HepG2 (cell line): ENCODE measurements around the gene NFYC. TPM values are rescaled to one million over a fixed set of nuclear protein-coding genes. Genes with fewer than 3 reads are reported as not detected.
A peak's percentile ranks its signal among the peaks of the same experiment; 100 is the strongest.
"Not testable (repeated sequence)": the region's sequence is repeated elsewhere in the genome, so short reads cannot be mapped to it uniquely, and the experiment has no call there.

Experiments
- ATAC-seq: fragments of 200-7000 bp; cut with Tn5 transposase; 3 replicates; pipeline ENCODE4 v1.9.1; 2020; ENCODE audit warnings: mild to moderate bottlenecking, moderate library complexity
- BruUV-seq: library from RNA; stranded (reverse); fragments of 400-500 nt; replicated peaks from 2 replicates; lab custom pipeline; 2021; lab: Mats Ljungman, UMichigan
- CTCF ChIA-PET: fragments of 300-600 bp; formaldehyde crosslinking; extraction: SDS; loops from one replicate; lab custom pipeline; 2021; ENCODE audit warnings: low total read pairs, inconsistent platforms, low intra/inter-chr PET ratio; lab: Yijun Ruan, JAX
- POLR2A ChIA-PET: fragments of 350-600 bp; sonication (Branson Sonifier 250); formaldehyde crosslinking; loops from one replicate; lab custom pipeline; 2020; ENCODE audit warnings: antibody characterized with exemption, inconsistent platforms; lab: Yijun Ruan, JAX
- DNase-seq: peaks from one replicate; pipeline ENCODE4 v3.0.0-alpha.2; 2015; ENCODE audit warnings: low spot score
- FAIRE-seq: peaks from 3 replicates; lab custom pipeline; 2011; peaks lifted over from hg19 to GRCh38; lab: Jason Lieb, UNC
- H2AFZ ChIP-seq: one replicate; pipeline ENCODE4 v1.6.1; 2011; ENCODE audit warnings: low read length, inconsistent platforms
- H3K27ac ChIP-seq: fragments of 300-600 bp; 3 replicates; pipeline ENCODE4 v1.8.0; 2011; ENCODE audit warnings: mixed run types, mild to moderate bottlenecking, mixed read lengths, low read length, inconsistent platforms; ENCODE audit not compliant: insufficient read depth; ENCODE audit errors: extremely low read length
- H3K27me3 ChIP-seq, 2 experiments: fragments of 200-600 bp in 1 of 2; 2 replicates in 1 of 2; 3 replicates in 1 of 2; pipeline versions ENCODE4 v1.6.0 to v1.8.0; 2011; ENCODE audit warnings: low read length in 2 of 2, mild to moderate bottlenecking in 2 of 2, moderate library complexity in 2 of 2, inconsistent platforms in 1 of 2; ENCODE audit not compliant: insufficient read depth in 2 of 2, control insufficient read depth in 1 of 2
- H3K36me3 ChIP-seq, 2 experiments: fragments of 200-600 bp in 1 of 2; replicated peaks in 1 of 2; 2 replicates in 1 of 2; 3 replicates in 1 of 2; pipeline versions ENCODE4 v1.5.1 to v1.8.0; 2011; ENCODE audit warnings: low read length in 2 of 2, inconsistent platforms in 1 of 2; ENCODE audit not compliant: insufficient read depth in 2 of 2, control insufficient read depth in 1 of 2
- H3K4me1 ChIP-seq: 2 replicates; pipeline ENCODE4 v1.5.1; 2012; ENCODE audit warnings: low read length, inconsistent platforms; ENCODE audit not compliant: insufficient read depth
- H3K4me2 ChIP-seq: 2 replicates; pipeline ENCODE4 v1.6.0; 2011; ENCODE audit warnings: low read depth, low read length, inconsistent platforms
- H3K4me3 ChIP-seq, 3 experiments: fragments of 200-600 bp in 1 of 3; sonication (generic), shearing (Covaris generic) in 1 of 3; replicated peaks in 1 of 3; 2 replicates each; pipeline ENCODE4 v1.5.1; 2011 to 2016; ENCODE audit warnings: low read length in 3 of 3, inconsistent platforms in 2 of 3, low read depth in 2 of 3, mild to moderate bottlenecking in 2 of 3, control low read depth in 1 of 3, mixed read lengths in 1 of 3; ENCODE audit not compliant: insufficient read depth in 1 of 3
- H3K79me2 ChIP-seq: one replicate; pipeline ENCODE4 v1.6.1; 2011; ENCODE audit warnings: low read length, inconsistent platforms; ENCODE audit not compliant: insufficient read depth
- H3K9ac ChIP-seq: 2 replicates; pipeline ENCODE4 v1.6.0; 2011; ENCODE audit warnings: mild to moderate bottlenecking, low read depth, low read length, inconsistent platforms; ENCODE audit not compliant: insufficient read depth
- H3K9me3 ChIP-seq: 2 replicates; pipeline ENCODE4 v1.5.1; 2012; ENCODE audit warnings: mild to moderate bottlenecking, low read length
- H4K20me1 ChIP-seq: 2 replicates; pipeline ENCODE4 v1.6.0; 2011; ENCODE audit warnings: inconsistent platforms, mild to moderate bottlenecking, low read length, moderate library complexity; ENCODE audit not compliant: insufficient read depth
- NCOA2 ChIP-seq: sonication (generic); formaldehyde crosslinking; IDR thresholded peaks from 2 replicates; pipeline ENCODE4 v1.8.0; 2022; ENCODE audit warnings: inconsistent platforms
- RARA ChIP-seq: IDR thresholded peaks from 2 replicates; pipeline ENCODE4 v1.6.1; 2016; ENCODE audit warnings: missing genetic modification reagents, missing compliant biosample characterization
- ZNF770 ChIP-seq: sonication (generic); formaldehyde crosslinking; IDR thresholded peaks from 2 replicates; pipeline ENCODE4 v1.5.0; 2020; ENCODE audit warnings: mild to moderate bottlenecking, missing genetic modification reagents
- WGBS: methylation state at CpG from one replicate; pipeline ENCODE4 v1.1.6; 2017; ENCODE audit warnings: low lambda C conversion rate; 5-methylcytosine and 5-hydroxymethylcytosine counted together
- in situ Hi-C: cut with HindIII; loops from 2 replicates; pipeline ENCODE4 v1.10.0; 2017; ENCODE audit warnings: low pct_unique_long_range_greater_than_20kb; ENCODE audit not compliant: extremely low pct_ligation_motif_present
- intact Hi-C: fragments of 100-400 bp; cut with micrococcal nuclease; formaldehyde crosslinking; loops from one replicate; pipeline ENCODE4 v1.10.0; 2022; ENCODE audit not compliant: unreplicated experiment
- polyA plus RNA-seq, 8 experiments: library from polyadenylated mRNA; depleted of rRNA in 3 of 8; stranded (reverse) in 7 of 8; unstranded in 1 of 8; fragments of >200 nt; fragmentation: Illumina TruSeq in 4 of 8; extraction: Trizol in 4 of 8; gene quantifications; 2 replicates each; pipeline versions ENCODE4 v1.2.1 to v1.2.3, GENCODE V29; 2011 to 2016; ENCODE audit warnings: low read depth in 4 of 8, missing spikeins in 1 of 8, mixed read lengths in 1 of 8; ENCODE audit not compliant: insufficient read depth in 1 of 8
- total RNA-seq, 5 experiments: library from RNA; depleted of rRNA; stranded (reverse); fragments of >200 nt; fragmentation: Illumina TruSeq; extraction: Trizol; gene quantifications; 2 replicates each; pipeline ENCODE4 v1.2.3, GENCODE V29; 2016; ENCODE audit warnings: low read depth in 1 of 5
- TF ChIP-seq, protein P1 (sequence below): IDR thresholded peaks from 2 replicates; pipeline ENCODE4 v1.6.1; 2018; ENCODE audit warnings: missing genetic modification reagents, mild to moderate bottlenecking, missing compliant biosample characterization

NFYC gene
- total and polyA plus RNA-seq, 2 of the 13 experiments (the other 11 are each of a cell fraction or from before 2014, with no cell fraction given): 33.9 to 73.7 TPM

DNA sequence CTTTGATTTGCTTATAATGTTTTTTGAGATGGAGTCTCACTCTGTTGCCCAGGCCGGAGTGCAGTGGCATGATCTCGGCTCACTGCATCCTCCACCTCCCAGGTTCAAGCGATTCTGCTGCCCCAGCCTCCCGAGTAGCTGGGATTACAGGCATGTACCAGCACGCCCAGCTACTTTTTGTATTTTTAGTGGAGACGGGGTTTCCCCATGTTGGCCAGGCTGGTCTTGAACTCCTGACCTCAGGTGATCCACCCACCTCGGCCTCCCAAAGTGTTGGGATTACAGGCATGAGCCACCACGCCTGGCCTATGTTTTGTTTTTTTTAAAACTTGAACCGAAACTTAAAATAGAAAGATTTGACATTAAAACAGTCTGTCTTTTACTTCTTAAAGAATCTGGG is 11.3 kb downstream of the NFYC start:
- CTCF ChIA-PET, H3K9me3 ChIP-seq, H4K20me1 ChIP-seq, H3K4me3 ChIP-seq, BruUV-seq, ATAC-seq, H3K9ac ChIP-seq, H3K36me3 ChIP-seq, H3K27ac ChIP-seq, DNase-seq, H2AFZ ChIP-seq, FAIRE-seq, H3K4me2 ChIP-seq, intact Hi-C loops, in situ Hi-C loops, H3K27me3 ChIP-seq: not testable (repeated sequence)
- 91% methylated on average over 9 of the region's 9 CpGs for WGBS
- POLR2A ChIA-PET: interaction anchor here (1.6 to 8.4 kb wide), 3 partner anchors 11 to 55 kb away, joined by 3 to 97 read pairs (median 9); partner anchors contain the start of gene NFYC
- Histone ChIP-seq H3K4me1 (peaks cover 57% of the 10 kb centered on the region), H3K79me2 (peaks cover 91% of the 10 kb centered on the region)

DNA sequence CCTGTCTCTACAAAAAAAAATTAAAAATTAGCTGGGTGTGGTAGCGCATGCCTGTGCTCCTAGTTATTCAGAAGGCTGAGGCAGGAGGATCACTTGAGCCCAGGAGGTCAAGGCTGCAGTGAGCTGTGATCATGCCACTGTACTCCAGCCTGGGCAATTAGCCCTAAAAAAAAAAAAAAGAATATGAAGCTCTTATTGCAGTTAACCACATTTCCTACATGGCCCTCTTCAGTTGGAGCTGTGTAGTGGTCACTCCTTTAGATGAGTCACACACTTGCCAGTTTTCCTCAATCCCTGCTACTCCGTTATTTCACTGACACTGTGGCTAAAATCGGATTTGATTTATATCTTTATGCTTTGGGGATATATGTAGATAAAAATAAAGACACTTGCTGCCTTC is 11.8 kb downstream of the NFYC start:
- no peak overlapping the region for H3K4me3 ChIP-seq
- FAIRE-seq: no peak
- H2AFZ ChIP-seq: no peak overlapping the region
- no TSS peak for BruUV-seq
- no peak overlapping the region for H3K9ac ChIP-seq
- peaks cover 62% of the 10 kb centered on the region for H3K4me1 ChIP-seq
- no peaks in the 10 kb centered on the region for H3K36me3 ChIP-seq
- no peak for TF ChIP-seq RARA (CRISPR knock-in tag)
- TF ChIP-seq NCOA2: no peak
- TF ChIP-seq, protein P1, sequence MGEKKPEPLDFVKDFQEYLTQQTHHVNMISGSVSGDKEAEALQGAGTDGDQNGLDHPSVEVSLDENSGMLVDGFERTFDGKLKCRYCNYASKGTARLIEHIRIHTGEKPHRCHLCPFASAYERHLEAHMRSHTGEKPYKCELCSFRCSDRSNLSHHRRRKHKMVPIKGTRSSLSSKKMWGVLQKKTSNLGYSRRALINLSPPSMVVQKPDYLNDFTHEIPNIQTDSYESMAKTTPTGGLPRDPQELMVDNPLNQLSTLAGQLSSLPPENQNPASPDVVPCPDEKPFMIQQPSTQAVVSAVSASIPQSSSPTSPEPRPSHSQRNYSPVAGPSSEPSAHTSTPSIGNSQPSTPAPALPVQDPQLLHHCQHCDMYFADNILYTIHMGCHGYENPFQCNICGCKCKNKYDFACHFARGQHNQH: no peak
- TF ChIP-seq ZNF770: peak; percentile 55; the same call in 1 of the 2 replicates
- ATAC-seq: no peak
- in situ Hi-C loops: no loop called here
- no peak for DNase-seq
- H3K79me2 ChIP-seq: peaks cover 92% of the 10 kb centered on the region
- H3K27me3 ChIP-seq: no peaks in the 10 kb centered on the region
- WGBS: 92% methylated on average over 3 of the region's 3 CpGs
- ChIA-PET CTCF (no interaction called here), POLR2A (interaction anchor here (0.6 to 8.4 kb wide), 4 partner anchors 11 to 55 kb away, joined by 3 to 97 read pairs (median 6); partner anchors contain the start of gene NFYC)
- intact Hi-C loops: no loop called here
- H3K9me3 ChIP-seq: no peaks in the 10 kb centered on the region
- peak overlapping the region; percentile 8 for H3K27ac ChIP-seq
- H3K4me2 ChIP-seq: no peak overlapping the region
- no peaks in the 10 kb centered on the region for H4K20me1 ChIP-seq
